HG03045 (cell line): ENCODE measurements around the gene ADGRL2.

Source experiments
- ATAC-seq: cut with Tn5 transposase; IDR thresholded peaks from one replicate; pipeline ENCODE4 v1.9.1; 2021; ENCODE audit warnings: mild to moderate bottlenecking, moderate library complexity; ENCODE audit not compliant: unreplicated experiment

ADGRL2 gene

DNA sequence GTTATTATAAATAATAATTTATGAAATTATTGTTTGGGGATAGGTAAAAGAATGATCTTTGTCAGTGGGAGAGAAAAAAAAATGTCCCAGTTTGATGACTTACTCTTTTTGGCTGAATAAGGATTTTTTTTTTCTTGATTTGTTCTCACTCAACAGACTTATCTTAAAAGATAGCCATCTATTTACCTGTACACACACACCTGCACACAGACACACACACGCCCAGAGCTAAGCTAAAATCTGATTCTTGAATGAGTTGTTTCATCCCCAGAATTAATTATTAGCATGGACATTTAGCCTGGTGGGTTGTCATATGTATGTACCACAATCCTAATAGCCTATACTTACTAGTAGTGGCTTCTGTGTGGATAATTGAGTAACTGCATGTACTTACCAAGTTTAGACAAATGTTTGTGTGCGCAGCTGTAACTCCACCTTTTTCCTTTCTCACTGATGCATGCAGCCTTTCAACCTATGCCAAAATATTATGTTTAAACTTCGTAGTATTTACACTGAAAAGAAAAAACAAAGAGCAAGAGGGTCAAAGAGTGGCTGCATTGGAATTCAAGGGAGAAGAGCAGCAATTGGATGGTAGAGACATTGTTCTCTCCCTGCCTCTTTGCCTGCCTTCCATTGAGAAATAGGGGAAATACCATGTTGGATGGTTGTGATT, 174.3 kb downstream of the ADGRL2 start:
- ATAC-seq = no peak

DNA sequence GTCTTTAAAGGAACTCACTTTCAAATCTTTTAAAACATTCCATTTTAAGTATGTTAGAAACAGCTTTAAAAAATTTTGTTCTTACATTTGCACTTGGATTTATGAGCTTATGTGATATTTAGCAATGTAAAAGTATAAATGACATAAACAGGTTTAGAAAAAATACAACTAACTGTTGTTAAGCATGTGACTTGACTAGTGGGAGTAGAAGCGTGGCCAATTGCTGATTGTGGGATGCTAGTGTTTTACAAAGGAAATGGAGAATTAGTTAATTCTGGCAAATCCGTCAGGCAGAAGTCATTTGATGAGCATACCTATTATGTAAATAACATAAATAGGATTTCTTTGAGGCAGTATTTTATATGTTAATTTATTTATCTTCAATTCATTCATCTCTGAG, 175.8 kb downstream of the ADGRL2 start:
- ATAC-seq = no peak

DNA sequence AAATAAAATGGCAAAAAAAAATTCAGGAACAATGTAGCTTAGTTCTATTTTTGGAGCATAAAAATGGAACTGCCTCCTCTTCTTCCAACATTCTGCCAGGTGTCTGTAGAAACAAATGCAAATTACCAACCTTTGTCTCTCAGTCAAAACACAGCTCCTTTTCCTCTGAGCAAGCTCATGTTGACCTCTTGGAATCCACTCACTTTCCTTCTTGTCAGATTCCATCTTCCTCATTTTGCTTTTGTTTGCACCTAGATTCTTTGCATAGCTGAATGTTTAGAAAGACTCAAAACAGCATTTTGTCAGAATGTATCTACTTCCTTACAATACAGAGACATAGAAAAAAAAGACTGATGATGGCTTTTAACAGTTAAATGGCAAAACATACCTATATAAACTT, 178.2 kb downstream of the ADGRL2 start:
- no peak for ATAC-seq

DNA sequence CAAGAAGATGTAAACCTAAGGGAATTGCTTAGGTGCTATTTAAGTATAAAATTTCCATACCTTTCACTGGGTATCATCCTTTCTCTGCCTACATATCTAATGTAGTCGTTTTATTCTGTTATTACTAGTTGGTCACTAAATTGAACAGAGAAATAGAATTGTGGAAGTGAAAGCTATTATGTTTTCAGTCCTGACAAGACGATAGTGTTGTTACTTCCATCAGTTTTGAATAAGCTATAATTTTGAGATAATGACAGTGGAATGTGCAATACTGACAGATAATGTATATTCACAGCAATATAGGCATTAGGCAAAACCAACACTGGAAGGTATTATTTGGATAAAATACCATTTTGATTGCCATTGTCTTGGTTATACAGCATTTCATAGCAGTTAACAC, 181.8 kb downstream of the ADGRL2 start:
- no peak for ATAC-seq

DNA sequence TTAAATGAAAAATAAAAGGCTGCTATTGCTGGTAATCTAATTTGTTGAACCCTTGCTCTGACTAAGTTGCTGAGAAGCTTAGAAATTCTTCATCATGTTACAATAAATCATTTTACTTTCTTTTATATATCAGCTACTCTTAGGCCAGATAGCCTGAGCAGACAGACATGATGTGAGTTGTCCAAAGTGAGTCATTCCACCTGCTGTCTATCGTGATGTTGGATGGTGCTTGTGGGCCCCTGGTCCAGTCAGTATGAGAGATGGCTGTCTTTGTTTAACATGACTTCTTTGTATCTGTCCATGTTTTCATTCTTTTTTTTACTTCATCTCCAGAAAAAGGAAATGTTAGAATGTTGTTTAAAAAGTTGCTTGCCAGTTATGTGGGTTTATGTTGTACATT, 188.8 kb downstream of the ADGRL2 start:
- ATAC-seq = no peak

DNA sequence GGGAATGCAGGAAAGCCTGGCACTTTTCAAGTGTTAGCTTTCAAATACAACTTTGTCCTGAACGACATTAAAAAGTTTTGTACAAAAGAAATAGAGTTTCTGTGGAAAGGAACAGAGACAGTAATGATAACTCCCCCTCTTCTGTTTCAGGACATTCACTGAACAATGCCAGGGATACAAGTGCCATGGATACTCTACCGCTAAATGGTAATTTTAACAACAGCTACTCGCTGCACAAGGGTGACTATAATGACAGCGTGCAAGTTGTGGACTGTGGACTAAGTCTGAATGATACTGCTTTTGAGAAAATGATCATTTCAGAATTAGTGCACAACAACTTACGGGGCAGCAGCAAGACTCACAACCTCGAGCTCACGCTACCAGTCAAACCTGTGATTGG, 189.5 kb downstream of the ADGRL2 start:
- no peak for ATAC-seq

DNA sequence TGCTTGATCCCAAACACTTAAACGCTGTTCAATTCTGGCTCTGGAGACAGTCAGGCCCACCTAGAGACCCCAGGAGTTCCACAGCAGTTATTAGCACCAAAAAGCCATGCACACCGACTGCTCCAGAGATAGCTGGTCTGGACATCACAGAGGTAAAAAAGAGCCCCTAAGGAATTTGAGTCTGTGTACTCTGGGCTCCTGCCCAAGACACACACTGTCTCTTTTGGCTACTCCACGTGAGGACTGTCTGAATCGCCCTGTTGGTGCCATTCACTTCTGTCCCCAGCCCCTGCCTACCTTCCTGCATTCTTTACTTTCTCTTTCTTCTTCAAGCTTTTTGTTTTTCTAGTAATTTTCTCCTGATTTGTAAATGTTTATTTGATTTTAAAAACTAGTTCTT, 197.4 kb downstream of the ADGRL2 start:
- ATAC-seq = no peak

DNA sequence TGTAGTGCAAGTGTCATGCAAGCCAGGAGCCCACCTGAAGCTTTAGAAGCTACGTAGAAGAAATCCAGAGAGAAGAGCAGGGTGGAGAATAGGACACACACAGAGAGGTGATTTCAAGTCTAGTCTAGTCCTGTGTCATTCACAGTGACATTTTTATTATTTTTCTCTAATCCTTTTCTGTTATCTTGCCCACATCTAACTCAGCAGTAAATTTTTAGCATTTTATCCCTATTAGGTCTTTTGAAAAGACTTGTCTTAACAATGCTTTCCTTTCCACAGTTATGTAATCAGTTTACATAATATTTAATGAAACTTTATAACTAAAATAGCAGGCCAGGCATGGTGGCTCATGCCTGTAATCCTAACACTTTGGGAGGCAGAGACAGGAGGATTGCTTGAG, 198.6 kb downstream of the ADGRL2 start:
- ATAC-seq = no peak

DNA sequence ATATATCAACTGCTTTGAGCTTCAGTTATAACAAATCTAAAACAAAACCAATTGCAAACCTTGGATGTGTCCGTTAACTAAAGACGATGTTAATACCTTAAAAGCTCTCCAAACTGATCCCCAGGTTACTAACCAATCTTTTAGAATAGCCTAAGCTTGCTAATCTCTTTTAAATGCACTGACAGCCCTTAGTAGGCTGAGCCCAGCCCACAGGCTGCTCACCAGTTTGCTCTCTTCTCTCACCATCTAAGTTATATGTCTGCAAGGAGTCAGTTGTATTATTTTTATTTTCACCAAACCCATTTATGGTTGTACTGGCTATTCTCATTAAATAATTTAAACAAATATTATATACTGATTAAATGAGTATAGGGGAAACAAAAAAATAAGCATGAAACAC, 199.5 kb downstream of the ADGRL2 start:
- no peak for ATAC-seq

DNA sequence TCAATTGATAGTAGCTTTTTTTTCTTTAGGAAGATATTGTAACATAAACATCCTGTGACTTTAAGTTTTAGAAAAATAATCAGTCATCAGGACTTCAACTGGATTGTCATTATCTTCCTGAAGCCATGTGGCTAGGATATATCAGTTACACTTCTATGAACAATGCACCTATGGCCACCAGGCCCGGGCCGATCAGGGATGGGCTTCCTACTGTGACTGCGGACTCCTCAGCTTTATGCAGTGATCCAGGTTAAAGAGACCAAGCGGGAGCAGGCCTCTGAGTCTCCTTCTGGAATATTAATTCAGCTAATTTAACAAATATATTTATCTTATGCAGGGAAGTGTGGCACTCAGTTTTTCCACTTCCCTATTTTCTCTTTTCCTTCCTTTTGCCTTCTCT, 200.6 kb downstream of the ADGRL2 start:
- ATAC-seq = no peak

DNA sequence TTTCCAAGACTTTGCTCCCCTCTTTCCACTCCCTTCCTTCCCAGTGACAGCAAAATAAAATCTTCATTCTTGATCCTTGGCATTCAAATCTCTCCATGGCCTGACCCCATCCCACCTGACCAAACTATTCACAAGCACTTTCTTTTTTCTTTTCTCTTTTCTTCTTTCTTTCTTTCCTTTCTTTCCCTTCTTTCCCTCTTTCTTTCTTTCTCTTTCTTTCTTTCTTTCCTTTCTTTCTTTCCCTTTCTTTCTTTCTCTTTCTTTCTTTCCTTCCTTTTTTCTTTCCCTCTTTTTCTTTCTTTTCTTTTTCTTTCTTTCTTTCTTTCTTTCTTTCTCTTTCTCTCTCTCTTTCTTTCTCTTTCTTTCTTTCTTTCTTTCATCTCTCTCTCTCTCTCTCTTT, 207.1 kb downstream of the ADGRL2 start:
- ATAC-seq = no peak

DNA sequence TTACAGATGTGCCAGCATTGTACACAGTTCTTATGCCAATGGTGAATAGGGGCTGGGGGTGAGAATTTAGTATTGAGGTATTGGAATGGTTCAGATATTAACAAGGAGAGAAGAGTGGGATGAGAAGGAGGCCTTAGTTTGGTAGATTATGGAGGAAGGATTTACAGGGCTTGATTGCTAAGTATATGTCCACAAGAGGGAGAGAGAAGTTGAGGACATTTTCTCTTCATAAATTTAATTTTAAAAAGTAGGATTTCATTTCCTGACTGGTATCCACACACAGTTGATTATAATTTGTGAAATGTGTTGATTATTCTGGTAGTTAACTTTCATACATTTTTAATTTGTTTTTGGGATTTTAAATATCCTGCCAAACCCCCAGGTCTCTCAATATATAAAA, 213.0 kb downstream of the ADGRL2 start:
- ATAC-seq = no peak

DNA sequence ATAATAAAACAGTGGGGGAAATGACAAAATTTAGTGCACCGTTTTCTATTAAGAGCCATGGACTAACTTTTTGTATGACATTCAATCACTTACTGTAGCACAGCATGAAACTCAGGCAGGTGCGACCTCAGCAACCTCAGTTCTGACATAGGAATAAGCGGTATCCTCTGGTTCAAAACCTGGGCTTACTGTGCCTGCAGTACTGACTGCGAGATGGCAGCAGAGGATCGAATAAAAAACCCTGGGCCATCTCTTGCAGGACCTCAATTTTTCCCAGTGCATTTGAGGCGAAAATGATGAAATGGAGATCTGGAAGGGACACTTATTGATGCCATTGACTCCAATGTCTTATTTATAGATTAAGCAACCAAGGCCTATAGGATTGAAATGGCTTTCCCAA, 214.7 kb downstream of the ADGRL2 start:
- no peak for ATAC-seq

DNA sequence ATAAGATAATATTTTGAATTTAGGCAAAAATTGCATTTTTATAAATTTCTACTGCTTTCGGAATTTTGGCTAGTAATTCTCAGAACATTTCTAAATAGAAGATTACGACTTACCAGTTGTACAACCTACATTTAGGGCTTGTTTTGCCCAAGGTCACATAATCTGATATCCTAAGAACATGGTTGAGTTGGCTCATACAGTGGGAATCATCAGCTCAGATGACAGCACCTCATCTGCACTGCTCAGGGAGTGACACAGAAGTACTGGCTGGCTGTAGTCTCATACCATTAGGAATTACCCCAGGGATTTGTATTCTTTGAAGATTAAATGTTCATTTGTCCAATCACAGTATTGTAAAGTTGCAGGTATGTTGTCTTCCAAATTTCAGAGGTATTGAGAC, 217.6 kb downstream of the ADGRL2 start:
- ATAC-seq = no peak

DNA sequence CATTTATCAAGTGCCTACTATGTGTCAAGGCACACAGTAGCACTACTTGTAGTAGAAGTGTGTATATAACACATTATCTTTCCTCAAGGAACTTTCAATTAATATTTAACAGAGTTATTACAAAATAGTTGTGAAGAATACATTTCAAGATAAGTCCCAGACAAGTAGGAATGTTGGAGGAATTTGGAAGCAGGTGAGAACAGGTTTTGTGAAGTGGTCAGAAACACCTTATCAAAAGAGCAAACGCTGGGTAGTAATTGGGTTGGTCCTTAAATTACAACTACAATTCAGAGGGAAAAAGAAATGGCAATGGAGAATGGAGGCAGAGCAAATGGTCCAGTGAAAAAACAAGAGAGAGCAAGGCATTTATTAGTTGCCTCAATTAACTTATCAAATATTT, 218.8 kb downstream of the ADGRL2 start:
- no peak for ATAC-seq

DNA sequence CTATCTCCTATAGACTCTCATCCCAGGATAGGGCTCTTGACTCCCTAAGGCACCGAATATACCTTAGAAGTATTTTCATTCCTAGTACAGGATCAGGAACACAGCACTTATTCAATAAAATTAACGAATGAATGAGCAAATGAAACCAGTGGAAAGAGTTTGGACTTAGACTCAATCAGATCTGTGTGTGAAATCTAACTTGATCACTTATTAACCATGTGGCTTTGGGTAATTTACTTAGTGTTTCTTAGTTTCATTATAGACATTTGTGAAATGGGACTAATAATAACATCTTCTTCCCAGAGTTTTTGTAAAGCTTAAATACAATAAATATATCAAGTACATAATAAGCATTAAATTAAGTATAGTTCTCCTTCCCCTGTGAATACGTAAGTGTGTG, 230.1 kb downstream of the ADGRL2 start:
- no peak for ATAC-seq

DNA sequence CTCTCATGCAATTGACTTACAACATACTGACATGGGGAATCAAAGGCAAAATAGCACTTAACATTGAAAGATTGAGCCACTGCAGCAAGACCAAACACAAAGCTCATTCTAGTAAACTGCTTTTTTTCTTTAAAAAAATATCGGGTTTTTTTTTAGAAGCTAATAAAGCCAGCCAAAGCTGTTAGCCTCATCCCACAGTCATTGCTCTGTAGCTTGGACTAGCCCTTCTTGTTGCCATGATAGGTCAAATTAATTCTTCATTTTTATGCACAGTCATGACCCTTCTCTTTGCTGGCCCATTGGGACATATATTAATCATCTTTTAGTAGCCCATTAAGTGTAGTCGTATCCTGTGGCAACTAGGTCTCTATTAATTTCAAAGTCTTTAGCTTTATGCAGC, 231.3 kb downstream of the ADGRL2 start:
- ATAC-seq = no peak

DNA sequence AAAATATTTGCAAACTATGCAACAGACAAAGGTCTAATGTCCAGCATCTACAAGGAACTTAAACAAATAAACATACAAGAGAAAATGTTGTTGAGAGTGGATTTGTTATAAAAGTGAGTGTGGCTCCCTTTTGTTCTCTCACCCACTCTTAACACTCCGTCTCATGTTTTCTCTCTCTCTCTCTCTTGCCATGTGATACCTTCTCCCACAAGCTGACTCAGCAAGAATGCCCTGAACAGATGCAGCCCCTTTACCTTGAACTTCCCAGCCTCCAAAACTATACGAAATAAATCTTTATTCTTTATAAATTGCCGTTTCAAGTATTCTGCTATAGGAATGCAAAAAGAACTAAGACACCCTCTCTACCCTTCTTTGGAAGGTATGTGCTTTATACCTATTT, 234.1 kb downstream of the ADGRL2 start:
- ATAC-seq = no peak
